Mesodermal cell (in vitro differentiated cells): ENCODE measurements around the gene MECP2.

ENCODE experiments used
- H3K27ac ChIP-seq: 2 replicates; pipeline ENCODE4 v1.7.0; 2013; ENCODE audit warnings: mild to moderate bottlenecking, low read depth, low read length, moderate library complexity; ENCODE audit not compliant: severe bottlenecking
- H3K36me3 ChIP-seq: 2 replicates; pipeline ENCODE4 v1.7.1; 2013; ENCODE audit warnings: mild to moderate bottlenecking, low read length, moderate library complexity; ENCODE audit not compliant: control insufficient read depth, insufficient read depth
- H3K4me1 ChIP-seq: one replicate; pipeline ENCODE4 v1.7.1; 2013; ENCODE audit warnings: mild to moderate bottlenecking, low read length; ENCODE audit not compliant: insufficient read depth, control insufficient read depth, poor library complexity, severe bottlenecking
- H3K4me3 ChIP-seq: 2 replicates; pipeline ENCODE4 v1.7.0; 2013; ENCODE audit warnings: low read length, control low read depth, mild to moderate bottlenecking; ENCODE audit not compliant: insufficient read depth, poor library complexity, severe bottlenecking; ENCODE audit errors: extremely low read depth
- H3K9me3 ChIP-seq: 2 replicates; pipeline ENCODE4 v1.7.1; 2013; ENCODE audit warnings: mild to moderate bottlenecking, low read length, moderate library complexity; ENCODE audit not compliant: control insufficient read depth
- WGBS, 2 experiments: methylation state at CpG; one replicate each; pipeline ENCODE4 v1.1.5; 2013; ENCODE audit warnings: missing lambda C conversion rate in 2 of 2; ENCODE audit not compliant: insufficient coverage in 2 of 2; 5-methylcytosine and 5-hydroxymethylcytosine counted together

MECP2 gene

DNA sequence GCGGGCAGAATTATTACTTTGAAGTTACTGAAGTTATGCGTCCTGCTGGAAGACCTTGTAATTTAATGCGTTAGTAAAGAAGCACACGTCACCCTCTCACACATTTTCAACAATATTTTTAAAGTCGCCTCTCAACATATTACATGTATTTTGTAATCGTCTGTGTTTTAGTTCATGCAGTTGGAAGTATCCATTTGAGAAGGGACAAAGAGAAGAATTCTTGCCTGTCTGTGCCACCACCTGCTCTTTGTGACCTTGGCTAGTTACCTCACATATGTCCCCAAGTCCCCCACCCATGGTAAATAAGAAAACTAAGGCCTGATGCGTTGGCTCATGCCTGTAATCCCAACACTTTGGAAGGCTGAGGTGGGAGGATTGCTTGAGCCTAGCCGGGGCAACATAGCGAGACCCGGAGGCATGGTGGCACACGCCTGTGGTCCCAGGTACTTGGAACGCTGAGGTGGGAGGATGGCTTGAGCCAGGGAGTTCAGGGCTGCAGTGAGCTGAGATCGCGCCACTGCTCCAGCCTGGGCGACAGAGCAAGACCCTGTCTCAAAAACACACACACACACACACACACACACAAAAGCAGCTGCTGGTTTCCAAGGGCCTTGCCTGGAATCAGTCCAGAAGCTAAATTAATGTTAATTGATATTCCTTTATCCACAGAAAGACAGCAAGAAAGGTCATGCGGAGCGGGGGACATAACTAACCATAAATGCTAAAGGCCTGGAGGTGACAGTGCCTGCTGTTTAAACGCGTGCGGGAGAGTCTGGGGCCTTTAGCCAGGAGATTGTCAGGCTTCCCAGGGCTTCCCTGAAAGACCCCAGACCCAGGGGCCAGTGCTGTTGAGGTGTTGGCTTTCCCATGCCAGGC lies 124.2 kb downstream of the MECP2 start:
- Histone ChIP-seq H3K4me3 (peak overlapping the region; percentile 44), H3K36me3 (peaks cover 6% of the 10 kb centered on the region), H3K27ac (peak overlapping the region; percentile 100), H3K9me3 (no peaks in the 10 kb centered on the region), H3K4me1 (peaks cover 8% of the 10 kb centered on the region)
- WGBS, 2 experiments = 78 to 100% methylated on average over 3 to 8 of the region's 20 CpGs

DNA sequence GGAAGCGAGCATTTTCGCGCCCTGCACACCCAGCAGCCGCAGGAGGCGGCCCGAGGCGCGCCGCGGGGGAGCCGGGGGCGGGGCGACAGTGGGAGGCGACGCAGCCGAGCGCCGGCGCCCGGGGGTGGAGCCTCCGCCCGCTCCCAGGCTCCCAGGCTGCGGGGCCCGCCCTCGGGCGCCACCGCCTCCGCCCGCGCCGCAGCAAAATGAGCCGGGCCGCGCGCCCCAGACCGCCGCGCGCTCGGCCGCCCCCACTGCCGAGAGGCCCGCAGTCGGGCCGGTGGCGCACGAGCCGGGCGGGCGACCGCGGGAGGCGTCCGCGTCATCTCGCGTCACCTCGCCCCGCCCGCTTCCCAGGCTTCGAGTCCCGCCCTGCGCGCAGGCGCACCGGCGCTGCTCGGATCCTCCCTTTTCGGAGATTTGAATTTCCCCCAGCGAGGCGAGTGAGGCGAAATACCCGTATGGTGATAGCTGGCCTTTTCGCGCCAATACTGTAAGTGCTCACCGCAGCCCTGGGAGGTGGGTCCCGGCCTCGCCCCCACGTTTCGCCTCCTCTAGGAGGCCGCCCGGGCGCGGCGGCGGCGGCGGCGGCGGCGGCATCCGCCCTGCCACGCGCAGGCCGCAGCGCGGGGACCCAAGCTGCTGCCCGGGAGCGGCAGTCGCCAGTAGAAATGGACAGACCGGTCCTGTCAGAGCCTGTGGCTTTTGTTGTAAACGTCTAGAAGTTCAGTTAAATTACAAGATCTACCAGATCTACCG lies 125.0 kb downstream of the MECP2 start, which contains the start of gene TMEM187:
TMEM187 (plus strand) TSS at position 387 of the 759 bp plus-strand sequence. CDS start 9,309 bp downstream, outside the sequence.
- 0% methylated on average over 49 of the region's 103 CpGs; no CpG with 5 or more reads in 1 of the 2 experiments for WGBS, 2 experiments
- Histone ChIP-seq H3K27ac (peak within 1 kb of the TSS; percentile 100), H3K9me3 (no peaks in the 10 kb centered on the region), H3K36me3 (peaks cover 12% of the 10 kb centered on the region), H3K4me1 (peaks cover 15% of the 10 kb centered on the region), H3K4me3 (peak within 1 kb of the TSS; percentile 62)
